Fibroblast of the aortic adventitia (primary cell): ENCODE data around the gene C12orf56. TPM values are rescaled to one million over a fixed set of nuclear protein-coding genes. Genes with fewer than 3 reads are reported as not detected.
"Not testable (repeated sequence)": the region's sequence is repeated elsewhere in the genome, so short reads cannot be mapped to it uniquely, and the experiment has no call there.

ENCODE experiments used
- DNase-seq: peaks from one replicate; pipeline ENCODE4 v3.0.0-alpha.2; 2010; ENCODE audit warnings: low read depth
- H3K4me3 ChIP-seq: 2 replicates; pipeline ENCODE4 v1.5.1; 2011; ENCODE audit warnings: low read depth, mild to moderate bottlenecking, control low read depth, low read length, moderate library complexity
- total RNA-seq: library from RNA; depleted of rRNA; stranded (reverse); fragments of >200 nt; gene quantifications from 2 replicates; pipeline ENCODE4 v1.2.3, GENCODE V29; 2012; ENCODE audit warnings: low replicate concordance
- TF ChIP-seq, protein P1 (sequence below): IDR thresholded peaks from 2 replicates; pipeline ENCODE4 v1.5.1; 2011; ENCODE audit warnings: mild to moderate bottlenecking, low read length, control low read depth, inconsistent platforms; ENCODE audit not compliant: insufficient read depth

C12orf56 gene
- total RNA-seq, 1 donor, result 4.0 TPM

GRCh38 chr12:64352181-64352580 is 38.4 kb downstream of the C12orf56 start:
- DNase-seq, result no peak
- no peak overlapping the region for H3K4me3 ChIP-seq
- TF ChIP-seq, protein P1, sequence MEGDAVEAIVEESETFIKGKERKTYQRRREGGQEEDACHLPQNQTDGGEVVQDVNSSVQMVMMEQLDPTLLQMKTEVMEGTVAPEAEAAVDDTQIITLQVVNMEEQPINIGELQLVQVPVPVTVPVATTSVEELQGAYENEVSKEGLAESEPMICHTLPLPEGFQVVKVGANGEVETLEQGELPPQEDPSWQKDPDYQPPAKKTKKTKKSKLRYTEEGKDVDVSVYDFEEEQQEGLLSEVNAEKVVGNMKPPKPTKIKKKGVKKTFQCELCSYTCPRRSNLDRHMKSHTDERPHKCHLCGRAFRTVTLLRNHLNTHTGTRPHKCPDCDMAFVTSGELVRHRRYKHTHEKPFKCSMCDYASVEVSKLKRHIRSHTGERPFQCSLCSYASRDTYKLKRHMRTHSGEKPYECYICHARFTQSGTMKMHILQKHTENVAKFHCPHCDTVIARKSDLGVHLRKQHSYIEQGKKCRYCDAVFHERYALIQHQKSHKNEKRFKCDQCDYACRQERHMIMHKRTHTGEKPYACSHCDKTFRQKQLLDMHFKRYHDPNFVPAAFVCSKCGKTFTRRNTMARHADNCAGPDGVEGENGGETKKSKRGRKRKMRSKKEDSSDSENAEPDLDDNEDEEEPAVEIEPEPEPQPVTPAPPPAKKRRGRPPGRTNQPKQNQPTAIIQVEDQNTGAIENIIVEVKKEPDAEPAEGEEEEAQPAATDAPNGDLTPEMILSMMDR, result no peak

- H3K4me3 ChIP-seq, result no peak overlapping the region
- TF ChIP-seq, protein P1, result no peak
- DNase-seq, result no peak
These were observed 39.3 kb downstream of the C12orf56 start for GRCh38 chr12:64351265-64351664.

- TF ChIP-seq, protein P1, result no peak
These were observed 42.9 kb downstream of the C12orf56 start for GRCh38 chr12:64347630-64348029.

DNA sequence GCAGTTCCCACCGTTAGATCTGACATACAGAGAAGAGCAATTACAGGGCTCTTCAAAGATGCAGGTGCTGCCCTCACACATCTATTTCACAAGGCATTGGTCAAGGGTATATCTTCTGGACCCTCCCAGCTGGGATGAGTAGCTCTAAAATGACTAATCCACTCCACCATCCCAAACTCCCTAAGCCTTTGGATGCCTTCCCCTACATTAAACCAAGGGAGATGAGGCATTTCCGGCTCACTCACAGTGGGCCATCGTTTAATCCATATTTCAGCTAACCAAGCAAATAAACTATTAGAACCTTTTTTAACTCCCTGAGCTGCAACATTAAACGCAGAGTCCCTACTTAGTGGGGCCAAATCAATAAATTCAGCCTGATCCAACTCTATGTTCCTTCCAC is 45.9 kb downstream of the C12orf56 start:
- DNase-seq, H3K4me3 ChIP-seq: not testable (repeated sequence)

More at GRCh38 chr12:64347630-64348029, 42.9 kb downstream of the C12orf56 start:
- DNase-seq, result no peak
- H3K4me3 ChIP-seq, result no peak overlapping the region

DNA sequence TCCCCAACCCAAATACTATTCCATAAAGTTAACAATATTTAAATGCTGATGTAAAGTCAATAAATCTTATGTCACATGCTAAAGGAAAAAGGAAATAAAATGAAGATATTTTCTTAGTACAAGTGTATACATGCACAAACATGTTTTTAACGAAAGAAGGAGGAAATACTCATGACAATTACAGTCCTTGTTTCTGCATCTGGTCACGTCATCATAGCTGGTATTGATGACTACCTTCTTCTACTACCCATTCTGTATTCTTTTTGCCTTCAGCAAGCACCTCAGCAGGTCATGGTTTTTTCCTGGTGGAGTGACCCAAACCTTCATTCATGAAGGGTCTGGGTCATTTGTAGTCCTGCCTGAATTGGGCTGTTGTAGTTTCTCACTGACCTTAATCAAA is 50.0 kb downstream of the C12orf56 start:
- not testable (repeated sequence) for H3K4me3 ChIP-seq, DNase-seq

GRCh38 chr12:64335886-64336466 is 54.6 kb downstream of the C12orf56 start:
- TF ChIP-seq, protein P1, result no peak
- H3K4me3 ChIP-seq, result no peak overlapping the region
- no peak for DNase-seq

- H3K4me3 ChIP-seq, result no peak overlapping the region
- TF ChIP-seq, protein P1, result no peak
- DNase-seq, result no peak
These were observed 57.6 kb downstream of the C12orf56 start for GRCh38 chr12:64332938-64333337.

DNA sequence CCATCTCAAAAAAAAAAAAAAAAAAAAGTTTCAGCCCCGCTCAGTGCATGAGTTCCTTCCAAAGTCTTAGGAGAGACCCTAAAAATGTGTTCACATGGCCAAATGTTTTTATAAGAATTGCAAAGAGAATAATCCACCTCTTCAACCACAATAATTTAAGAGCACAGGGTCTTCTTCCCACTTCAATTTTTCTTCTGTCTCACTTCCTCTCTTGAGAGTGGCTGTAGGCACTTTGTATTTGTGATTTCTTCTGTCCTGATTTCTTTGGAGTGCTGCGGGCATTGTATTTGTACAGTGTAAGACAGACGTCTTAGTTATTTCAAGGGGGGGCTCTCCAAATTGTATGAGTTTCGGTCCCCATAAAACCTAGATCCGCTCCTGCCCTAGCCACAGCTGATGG is 58.3 kb downstream of the C12orf56 start:
- TF ChIP-seq, protein P1, result no peak
- no peak for DNase-seq

DNA sequence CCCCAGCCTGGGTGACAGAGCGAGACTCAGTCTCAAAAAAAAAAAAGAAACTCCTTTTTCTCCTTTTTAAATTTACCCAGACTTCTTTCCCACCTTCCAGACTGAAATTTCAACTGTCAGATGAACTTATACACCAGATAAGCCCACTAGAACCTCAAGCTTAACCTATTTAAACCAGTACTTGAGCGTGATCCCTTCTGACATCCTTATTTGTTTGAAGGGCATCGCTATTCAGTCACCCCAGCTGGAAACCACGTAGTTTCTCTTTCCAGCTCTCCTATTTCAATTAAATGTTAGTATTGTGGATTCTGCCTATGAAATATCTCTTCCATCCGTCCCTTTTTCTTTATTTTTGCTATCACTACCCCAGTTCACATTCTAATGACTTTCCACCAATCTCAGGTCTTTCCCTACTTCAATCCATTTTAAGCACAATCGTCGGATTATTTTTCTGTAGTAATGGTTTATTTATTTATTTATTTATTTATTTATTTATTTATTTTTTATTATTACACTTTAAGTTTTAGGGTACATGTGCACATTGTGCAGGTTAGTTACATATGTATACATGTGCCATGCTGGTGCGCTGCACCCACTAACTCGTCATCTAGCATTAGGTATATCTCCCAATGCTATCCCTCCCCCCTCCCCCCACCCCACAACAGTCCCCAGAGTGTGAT is 61.4 kb downstream of the C12orf56 start:
- H3K4me3 ChIP-seq, DNase-seq: not testable (repeated sequence)

More for the DNA sequence above, 58.3 kb downstream of the C12orf56 start:
- no peak overlapping the region for H3K4me3 ChIP-seq
